Neural crest cell (in vitro differentiated cells): ENCODE data around the gene ZCCHC17. TPM values are rescaled to one million over a fixed set of nuclear protein-coding genes. Genes with fewer than 3 reads are reported as not detected.
A peak's percentile ranks its signal among the peaks of the same experiment; 100 is the strongest.

Experiments used
- DNase-seq: peaks from one replicate; pipeline ENCODE4 v3.0.0; 2021; ENCODE audit warnings: low read depth, mixed read lengths, low spot score
- H3K27ac Mint-ChIP-seq: one replicate; pipeline ENCODE4 v1.8.0; 2021; ENCODE audit warnings: mild to moderate bottlenecking, mixed read lengths; ENCODE audit not compliant: unreplicated experiment
- H3K27me3 Mint-ChIP-seq: 2 replicates; pipeline ENCODE4 v1.8.0; 2021; ENCODE audit warnings: low read depth, mild to moderate bottlenecking, mixed read lengths
- H3K36me3 Mint-ChIP-seq: 2 replicates; pipeline ENCODE4 v1.8.0; 2021; ENCODE audit warnings: low read depth, mild to moderate bottlenecking, mixed read lengths
- H3K4me1 Mint-ChIP-seq: 2 replicates; pipeline ENCODE4 v1.8.0; 2021; ENCODE audit warnings: mixed read lengths
- H3K4me3 Mint-ChIP-seq: one replicate; pipeline ENCODE4 v1.8.0; 2021; ENCODE audit warnings: mild to moderate bottlenecking, mixed read lengths
- H3K9me3 Mint-ChIP-seq: 2 replicates; pipeline ENCODE4 v1.8.0; 2021; ENCODE audit warnings: mixed read lengths
- CTCF ChIP-seq: fragments of 200-600 bp; sonication (generic); conservative IDR thresholded peaks from 2 replicates; pipeline ENCODE4 v1.5.0; 2021; ENCODE audit warnings: antibody characterized with exemption, mild to moderate bottlenecking
- total RNA-seq: library from RNA; stranded (reverse); gene quantifications from 2 replicates; pipeline ENCODE4 v1.2.1, GENCODE V29; 2021

Gene ZCCHC17
- total RNA-seq, 1 donor from 2014 or later: 59.7 TPM

GRCh38 chr1:31410871-31411270 is 114.0 kb downstream of the ZCCHC17 start:
- Mint-ChIP-seq H3K27ac (no peak overlapping the region), H3K4me1 (peaks cover 42% of the 10 kb centered on the region), H3K9me3 (no peaks in the 10 kb centered on the region), H3K27me3 (peaks cover 13% of the 10 kb centered on the region), H3K36me3 (no peaks in the 10 kb centered on the region), H3K4me3 (peak overlapping the region; percentile 85)
- no peak for DNase-seq
- no peak for TF ChIP-seq CTCF

GRCh38 chr1:31412205-31412604 is 115.4 kb downstream of the ZCCHC17 start:
- H3K9me3 Mint-ChIP-seq: no peaks in the 10 kb centered on the region
- no peaks in the 10 kb centered on the region for H3K36me3 Mint-ChIP-seq
- H3K4me1 Mint-ChIP-seq: peaks cover 52% of the 10 kb centered on the region
- H3K27me3 Mint-ChIP-seq: peaks cover 13% of the 10 kb centered on the region
- peak overlapping the region; percentile 85 for H3K4me3 Mint-ChIP-seq
- DNase-seq: no peak
- TF ChIP-seq CTCF: no peak
- H3K27ac Mint-ChIP-seq: no peak overlapping the region

GRCh38 chr1:31412732-31413404 is 116.0 kb downstream of the ZCCHC17 start, which contains the start of gene SERINC2:
SERINC2 (plus strand) TSS chr1:31413213; CDS start chr1:31413266, 53 bp downstream.
- H3K27me3 Mint-ChIP-seq: peaks cover 13% of the 10 kb centered on the region
- TF ChIP-seq CTCF: no peak
- DNase-seq: no peak
- peak within 1 kb of the TSS; percentile 96 for H3K4me3 Mint-ChIP-seq
- peak within 1 kb of the TSS; percentile 96 for H3K27ac Mint-ChIP-seq
- H3K36me3 Mint-ChIP-seq: no peaks in the 10 kb centered on the region
- H3K9me3 Mint-ChIP-seq: no peaks in the 10 kb centered on the region
- H3K4me1 Mint-ChIP-seq: peaks cover 57% of the 10 kb centered on the region

- H3K36me3 Mint-ChIP-seq: no peaks in the 10 kb centered on the region
- TF ChIP-seq CTCF: no peak
- H3K27me3 Mint-ChIP-seq: peaks cover 13% of the 10 kb centered on the region
- H3K9me3 Mint-ChIP-seq: no peaks in the 10 kb centered on the region
- DNase-seq: peak; percentile 43
- peaks cover 57% of the 10 kb centered on the region for H3K4me1 Mint-ChIP-seq
- H3K27ac Mint-ChIP-seq: peak overlapping the region; percentile 96
- H3K4me3 Mint-ChIP-seq: peak overlapping the region; percentile 96
Observed at GRCh38 chr1:31413405-31414001, 116.7 kb downstream of the ZCCHC17 start.

Other genes with a start within 250 kb of the ZCCHC17 start
- 164 and 165 TPM in 2 replicates for gene PUM1, start 231.3 kb upstream of the ZCCHC17 start, total RNA-seq
- 73.2 and 79.7 TPM in 2 replicates for gene NKAIN1, start 57.1 kb upstream of the ZCCHC17 start, total RNA-seq
- gene SNRNP40, start 244 bp upstream of the ZCCHC17 start, total RNA-seq: 129 and 130 TPM in 2 replicates
- gene FABP3, start 76.0 kb downstream of the ZCCHC17 start, total RNA-seq: 13.6 and 14.0 TPM in 2 replicates
- gene SERINC2, start 116.2 kb downstream of the ZCCHC17 start, total RNA-seq: 20.4 and 21.4 TPM in 2 replicates